ENCODE data around the gene TENM4. TPM values are rescaled to one million over a fixed set of nuclear protein-coding genes. Genes with fewer than 3 reads are reported as not detected.

Gene TENM4
- total and polyA plus RNA-seq, 2 of the 8 experiments (the other 6 are each of a cell fraction or from before 2014, with no cell fraction given): 3.5 to 7.2 TPM

DNA sequence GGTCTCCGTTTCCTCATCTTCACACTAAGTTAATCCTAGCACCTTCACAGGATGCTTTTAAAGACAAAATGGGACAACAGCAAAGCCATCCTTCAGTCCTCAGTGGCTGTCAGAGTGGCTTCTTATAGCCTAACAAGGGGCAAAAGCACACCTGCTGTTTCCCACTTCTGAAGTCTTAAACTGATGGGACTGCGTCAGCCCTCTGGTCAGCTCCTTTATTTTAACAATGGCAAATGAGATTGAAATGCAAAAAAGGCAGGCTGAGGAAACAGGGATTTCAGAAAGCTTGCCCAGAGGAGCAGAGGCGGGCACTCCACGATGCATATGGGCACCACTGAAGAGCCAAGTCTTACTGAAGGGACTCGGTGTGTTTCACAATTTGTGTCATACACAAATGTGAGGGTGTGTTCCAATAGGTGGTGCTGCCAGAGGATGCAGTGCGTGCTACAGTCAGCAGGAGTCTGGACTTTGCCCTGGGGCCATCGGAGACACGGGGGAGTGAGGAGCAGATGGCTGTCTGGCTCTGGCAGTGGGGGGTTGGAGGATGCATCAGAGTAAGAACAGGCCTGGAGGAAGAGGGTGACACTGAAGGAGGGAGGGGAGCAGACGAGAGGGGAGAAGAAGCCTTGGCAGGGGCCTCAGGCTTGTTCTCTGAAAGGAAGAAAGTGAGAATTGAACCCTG lies 47.3 kb downstream of the TENM4 start (continued):
- TF ChIP-seq, protein P1, sequence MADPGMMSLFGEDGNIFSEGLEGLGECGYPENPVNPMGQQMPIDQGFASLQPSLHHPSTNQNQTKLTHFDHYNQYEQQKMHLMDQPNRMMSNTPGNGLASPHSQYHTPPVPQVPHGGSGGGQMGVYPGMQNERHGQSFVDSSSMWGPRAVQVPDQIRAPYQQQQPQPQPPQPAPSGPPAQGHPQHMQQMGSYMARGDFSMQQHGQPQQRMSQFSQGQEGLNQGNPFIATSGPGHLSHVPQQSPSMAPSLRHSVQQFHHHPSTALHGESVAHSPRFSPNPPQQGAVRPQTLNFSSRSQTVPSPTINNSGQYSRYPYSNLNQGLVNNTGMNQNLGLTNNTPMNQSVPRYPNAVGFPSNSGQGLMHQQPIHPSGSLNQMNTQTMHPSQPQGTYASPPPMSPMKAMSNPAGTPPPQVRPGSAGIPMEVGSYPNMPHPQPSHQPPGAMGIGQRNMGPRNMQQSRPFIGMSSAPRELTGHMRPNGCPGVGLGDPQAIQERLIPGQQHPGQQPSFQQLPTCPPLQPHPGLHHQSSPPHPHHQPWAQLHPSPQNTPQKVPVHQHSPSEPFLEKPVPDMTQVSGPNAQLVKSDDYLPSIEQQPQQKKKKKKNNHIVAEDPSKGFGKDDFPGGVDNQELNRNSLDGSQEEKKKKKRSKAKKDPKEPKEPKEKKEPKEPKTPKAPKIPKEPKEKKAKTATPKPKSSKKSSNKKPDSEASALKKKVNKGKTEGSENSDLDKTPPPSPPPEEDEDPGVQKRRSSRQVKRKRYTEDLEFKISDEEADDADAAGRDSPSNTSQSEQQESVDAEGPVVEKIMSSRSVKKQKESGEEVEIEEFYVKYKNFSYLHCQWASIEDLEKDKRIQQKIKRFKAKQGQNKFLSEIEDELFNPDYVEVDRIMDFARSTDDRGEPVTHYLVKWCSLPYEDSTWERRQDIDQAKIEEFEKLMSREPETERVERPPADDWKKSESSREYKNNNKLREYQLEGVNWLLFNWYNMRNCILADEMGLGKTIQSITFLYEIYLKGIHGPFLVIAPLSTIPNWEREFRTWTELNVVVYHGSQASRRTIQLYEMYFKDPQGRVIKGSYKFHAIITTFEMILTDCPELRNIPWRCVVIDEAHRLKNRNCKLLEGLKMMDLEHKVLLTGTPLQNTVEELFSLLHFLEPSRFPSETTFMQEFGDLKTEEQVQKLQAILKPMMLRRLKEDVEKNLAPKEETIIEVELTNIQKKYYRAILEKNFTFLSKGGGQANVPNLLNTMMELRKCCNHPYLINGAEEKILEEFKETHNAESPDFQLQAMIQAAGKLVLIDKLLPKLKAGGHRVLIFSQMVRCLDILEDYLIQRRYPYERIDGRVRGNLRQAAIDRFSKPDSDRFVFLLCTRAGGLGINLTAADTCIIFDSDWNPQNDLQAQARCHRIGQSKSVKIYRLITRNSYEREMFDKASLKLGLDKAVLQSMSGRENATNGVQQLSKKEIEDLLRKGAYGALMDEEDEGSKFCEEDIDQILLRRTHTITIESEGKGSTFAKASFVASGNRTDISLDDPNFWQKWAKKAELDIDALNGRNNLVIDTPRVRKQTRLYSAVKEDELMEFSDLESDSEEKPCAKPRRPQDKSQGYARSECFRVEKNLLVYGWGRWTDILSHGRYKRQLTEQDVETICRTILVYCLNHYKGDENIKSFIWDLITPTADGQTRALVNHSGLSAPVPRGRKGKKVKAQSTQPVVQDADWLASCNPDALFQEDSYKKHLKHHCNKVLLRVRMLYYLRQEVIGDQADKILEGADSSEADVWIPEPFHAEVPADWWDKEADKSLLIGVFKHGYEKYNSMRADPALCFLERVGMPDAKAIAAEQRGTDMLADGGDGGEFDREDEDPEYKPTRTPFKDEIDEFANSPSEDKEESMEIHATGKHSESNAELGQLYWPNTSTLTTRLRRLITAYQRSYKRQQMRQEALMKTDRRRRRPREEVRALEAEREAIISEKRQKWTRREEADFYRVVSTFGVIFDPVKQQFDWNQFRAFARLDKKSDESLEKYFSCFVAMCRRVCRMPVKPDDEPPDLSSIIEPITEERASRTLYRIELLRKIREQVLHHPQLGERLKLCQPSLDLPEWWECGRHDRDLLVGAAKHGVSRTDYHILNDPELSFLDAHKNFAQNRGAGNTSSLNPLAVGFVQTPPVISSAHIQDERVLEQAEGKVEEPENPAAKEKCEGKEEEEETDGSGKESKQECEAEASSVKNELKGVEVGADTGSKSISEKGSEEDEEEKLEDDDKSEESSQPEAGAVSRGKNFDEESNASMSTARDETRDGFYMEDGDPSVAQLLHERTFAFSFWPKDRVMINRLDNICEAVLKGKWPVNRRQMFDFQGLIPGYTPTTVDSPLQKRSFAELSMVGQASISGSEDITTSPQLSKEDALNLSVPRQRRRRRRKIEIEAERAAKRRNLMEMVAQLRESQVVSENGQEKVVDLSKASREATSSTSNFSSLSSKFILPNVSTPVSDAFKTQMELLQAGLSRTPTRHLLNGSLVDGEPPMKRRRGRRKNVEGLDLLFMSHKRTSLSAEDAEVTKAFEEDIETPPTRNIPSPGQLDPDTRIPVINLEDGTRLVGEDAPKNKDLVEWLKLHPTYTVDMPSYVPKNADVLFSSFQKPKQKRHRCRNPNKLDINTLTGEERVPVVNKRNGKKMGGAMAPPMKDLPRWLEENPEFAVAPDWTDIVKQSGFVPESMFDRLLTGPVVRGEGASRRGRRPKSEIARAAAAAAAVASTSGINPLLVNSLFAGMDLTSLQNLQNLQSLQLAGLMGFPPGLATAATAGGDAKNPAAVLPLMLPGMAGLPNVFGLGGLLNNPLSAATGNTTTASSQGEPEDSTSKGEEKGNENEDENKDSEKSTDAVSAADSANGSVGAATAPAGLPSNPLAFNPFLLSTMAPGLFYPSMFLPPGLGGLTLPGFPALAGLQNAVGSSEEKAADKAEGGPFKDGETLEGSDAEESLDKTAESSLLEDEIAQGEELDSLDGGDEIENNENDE (IDR thresholded peaks at IDR 0.05; ENCODE audit: insufficient replicate concordance, low read length): no peak
